Liver (tissue), 9 donors: ENCODE measurements around the gene COPS2. TPM values are rescaled to one million over a fixed set of nuclear protein-coding genes. Genes with fewer than 3 reads are reported as not detected.

ENCODE experiments used
- DNase-seq: peaks from one replicate; pipeline ENCODE4 v3.0.0-alpha.2; 2017; ENCODE audit warnings: low spot score
- H3K27ac ChIP-seq, 2 donors: one replicate each; pipeline ENCODE4 v1.7.0; 2013; ENCODE audit warnings: inconsistent platforms in 2 of 2, low read length in 2 of 2, control low read depth in 1 of 2, low read depth in 1 of 2, mild to moderate bottlenecking in 1 of 2
- H3K27me3 ChIP-seq, 4 donors: one replicate each; pipeline versions ENCODE4 v1.6.1 to v1.7.0; 2013; ENCODE audit warnings: low read length in 3 of 4, inconsistent platforms in 1 of 4, mild to moderate bottlenecking in 1 of 4, moderate library complexity in 1 of 4; ENCODE audit not compliant: control insufficient read depth in 4 of 4, insufficient read depth in 4 of 4
- H3K36me3 ChIP-seq, 4 donors: one replicate each; pipeline versions ENCODE4 v1.6.1 to v1.7.0; 2013; ENCODE audit warnings: low read length in 3 of 4, mild to moderate bottlenecking in 3 of 4, low read depth in 1 of 4, moderate library complexity in 1 of 4; ENCODE audit not compliant: control insufficient read depth in 4 of 4, insufficient read depth in 3 of 4
- H3K4me1 ChIP-seq, 4 donors: one replicate each; pipeline versions ENCODE4 v1.6.1 to v1.7.0; 2013; ENCODE audit warnings: low read length in 3 of 4, mild to moderate bottlenecking in 3 of 4, moderate library complexity in 1 of 4; ENCODE audit not compliant: control insufficient read depth in 4 of 4, insufficient read depth in 4 of 4
- H3K4me3 ChIP-seq, 3 donors: one replicate each; pipeline versions ENCODE4 v1.6.1 to v1.7.0; 2013; ENCODE audit warnings: low read length in 3 of 3, control low read depth in 1 of 3, low read depth in 1 of 3, mild to moderate bottlenecking in 1 of 3
- H3K9ac ChIP-seq, 2 donors: one replicate each; pipeline ENCODE4 v1.7.0; 2013; ENCODE audit warnings: low read length in 2 of 2, mild to moderate bottlenecking in 2 of 2, moderate library complexity in 2 of 2, control low read depth in 1 of 2, low read depth in 1 of 2
- H3K9me3 ChIP-seq, 4 donors: one replicate each; pipeline versions ENCODE4 v1.6.1 to v1.7.0; 2013; ENCODE audit warnings: low read length in 3 of 4; ENCODE audit not compliant: control insufficient read depth in 4 of 4
- FOXA1 ChIP-seq: IDR thresholded peaks from 2 replicates; pipeline ENCODE4 v1.6.1; 2016; ENCODE audit warnings: antibody characterized with exemption
- FOXA2 ChIP-seq: IDR thresholded peaks from 2 replicates; pipeline ENCODE4 v1.6.1; 2016; ENCODE audit warnings: antibody characterized with exemption
- GABPA ChIP-seq, 2 donors: IDR thresholded peaks in 1 of 2; conservative IDR thresholded peaks in 1 of 2; 2 replicates each; pipeline ENCODE4 v1.6.1; 2016; ENCODE audit warnings: antibody characterized with exemption in 2 of 2, mild to moderate bottlenecking in 1 of 2, moderate library complexity in 1 of 2
- HNF4A ChIP-seq, 2 donors: conservative IDR thresholded peaks; 2 replicates each; pipeline ENCODE4 v1.6.1; 2016; ENCODE audit warnings: antibody characterized with exemption in 2 of 2, mild to moderate bottlenecking in 2 of 2
- JUND ChIP-seq, 2 donors: IDR thresholded peaks; 2 replicates each; pipeline ENCODE4 v1.6.1; 2016; ENCODE audit warnings: antibody characterized with exemption in 2 of 2
- NR2F2 ChIP-seq: IDR thresholded peaks from 2 replicates; pipeline ENCODE4 v1.6.1; 2016; ENCODE audit warnings: antibody characterized with exemption
- RAD21 ChIP-seq, 2 donors: IDR thresholded peaks; 2 replicates each; pipeline ENCODE4 v1.6.1; 2016; ENCODE audit warnings: antibody characterized with exemption in 2 of 2, mild to moderate bottlenecking in 2 of 2
- RXRA ChIP-seq, 2 donors: IDR thresholded peaks; 2 replicates each; pipeline ENCODE4 v1.6.1; 2017 to 2018; ENCODE audit warnings: antibody characterized with exemption in 2 of 2, mild to moderate bottlenecking in 1 of 2
- SP1 ChIP-seq: IDR thresholded peaks from 2 replicates; pipeline ENCODE4 v1.6.1; 2018; ENCODE audit warnings: antibody characterized with exemption, mild to moderate bottlenecking
- TAF1 ChIP-seq: conservative IDR thresholded peaks from 2 replicates; pipeline ENCODE4 v1.6.1; 2016; ENCODE audit warnings: antibody characterized with exemption, mild to moderate bottlenecking
- YY1 ChIP-seq: IDR thresholded peaks from 2 replicates; pipeline ENCODE4 v1.6.1; 2016; ENCODE audit warnings: antibody characterized with exemption, mild to moderate bottlenecking
- WGBS: extraction: QIAGEN DNeasy Blood & Tissue Kit; methylation state at CpG from one replicate; pipeline ENCODE4 v1.1.7; 2013; 5-methylcytosine and 5-hydroxymethylcytosine counted together
- polyA plus RNA-seq, 2 donors: library from polyadenylated mRNA; stranded (reverse) in 1 of 2; unstranded in 1 of 2; fragments of 200-250 nt in 1 of 2; fragments of >200 nt in 1 of 2; fragmentation: Nextera tagmentation in 1 of 2; extraction: Ambion mirVana in 1 of 2; gene quantifications; one replicate each; pipeline versions ENCODE4 v1.2.1 to v1.2.3, GENCODE V29; 2013 to 2015
- total RNA-seq, 2 donors: library from RNA; depleted of rRNA; stranded (reverse); fragments of >200 nt; gene quantifications; one replicate each; pipeline ENCODE4 v1.2.3, GENCODE V29; 2014
- TF ChIP-seq, protein P1 (sequence below): IDR thresholded peaks from 2 replicates; pipeline ENCODE4 v1.6.1; 2016; ENCODE audit warnings: antibody characterized with exemption
- TF ChIP-seq, protein P2 (sequence below): IDR thresholded peaks from 2 replicates; pipeline ENCODE4 v1.6.1; 2016; ENCODE audit warnings: antibody characterized with exemption, mild to moderate bottlenecking
- TF ChIP-seq, protein P3 (sequence below): IDR thresholded peaks from 2 replicates; pipeline ENCODE4 v1.6.1; 2016; ENCODE audit warnings: antibody characterized with exemption
- TF ChIP-seq, protein P4 (sequence below): fragments of 150-350 bp; IDR thresholded peaks from 2 replicates; pipeline ENCODE4 v1.5.1; 2017; ENCODE audit warnings: improper control_type of control experiment, low read depth, low read length; ENCODE audit not compliant: missing input control
- TF ChIP-seq, protein P5 (sequence below): IDR thresholded peaks from 2 replicates; pipeline ENCODE4 v1.6.1; 2016; ENCODE audit warnings: antibody characterized with exemption
- donor health status: healthy.
- donor health status: healthy.
- donor health status: healthy.
- donor health status: healthy.
- donor health status: healthy.

COPS2 gene
- total and polyA plus RNA-seq, 4 donors, result 14.0 to 36.0 (median 25.5) TPM

DNA sequence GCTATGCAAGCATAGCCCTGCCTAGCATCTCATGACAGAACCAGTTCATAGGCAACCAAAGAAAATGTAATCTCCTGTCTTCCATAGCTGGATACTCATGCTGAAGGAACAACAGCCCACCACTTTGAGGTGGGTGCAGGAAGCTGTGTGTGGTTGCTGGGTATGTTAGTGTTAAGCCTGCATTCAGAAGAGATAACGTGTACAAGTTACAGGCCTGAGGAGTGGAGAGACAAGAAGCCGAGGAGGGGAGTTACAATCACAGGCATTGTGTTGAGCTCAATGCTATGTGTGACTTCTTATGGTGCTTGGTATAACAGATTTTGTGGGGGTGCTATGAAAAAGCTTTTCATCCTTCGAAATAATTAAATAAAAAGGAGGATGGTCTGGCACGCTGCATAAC, 66.4 kb downstream of the COPS2 start:
- no peaks in the 10 kb centered on the region for H3K9me3 ChIP-seq
- DNase-seq, result no peak
- no peaks in the 10 kb centered on the region for H3K27me3 ChIP-seq
- H3K36me3 ChIP-seq, result no peaks in the 10 kb centered on the region
- H3K9ac ChIP-seq, result no peak overlapping the region
- 89% methylated on average over 4 of the region's 4 CpGs for WGBS
- no peak for TF ChIP-seq TAF1
- no peak for TF ChIP-seq JUND (IDR thresholded peaks at IDR 0.05)
- TF ChIP-seq, protein P1, sequence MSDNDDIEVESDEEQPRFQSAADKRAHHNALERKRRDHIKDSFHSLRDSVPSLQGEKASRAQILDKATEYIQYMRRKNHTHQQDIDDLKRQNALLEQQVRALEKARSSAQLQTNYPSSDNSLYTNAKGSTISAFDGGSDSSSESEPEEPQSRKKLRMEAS, result no peak
- no peak for TF ChIP-seq RAD21 (IDR thresholded peaks at IDR 0.05)
- TF ChIP-seq NR2F2, result no peak
- no peak for TF ChIP-seq HNF4A (conservative IDR thresholded peaks at IDR 0.05)
- no peak for TF ChIP-seq GABPA (IDR thresholded peaks at IDR 0.05 in 1 of 2, conservative IDR thresholded peaks at IDR 0.05 in 1 of 2)
- no peak for TF ChIP-seq YY1
- no peak for TF ChIP-seq SP1
- TF ChIP-seq, protein P2, sequence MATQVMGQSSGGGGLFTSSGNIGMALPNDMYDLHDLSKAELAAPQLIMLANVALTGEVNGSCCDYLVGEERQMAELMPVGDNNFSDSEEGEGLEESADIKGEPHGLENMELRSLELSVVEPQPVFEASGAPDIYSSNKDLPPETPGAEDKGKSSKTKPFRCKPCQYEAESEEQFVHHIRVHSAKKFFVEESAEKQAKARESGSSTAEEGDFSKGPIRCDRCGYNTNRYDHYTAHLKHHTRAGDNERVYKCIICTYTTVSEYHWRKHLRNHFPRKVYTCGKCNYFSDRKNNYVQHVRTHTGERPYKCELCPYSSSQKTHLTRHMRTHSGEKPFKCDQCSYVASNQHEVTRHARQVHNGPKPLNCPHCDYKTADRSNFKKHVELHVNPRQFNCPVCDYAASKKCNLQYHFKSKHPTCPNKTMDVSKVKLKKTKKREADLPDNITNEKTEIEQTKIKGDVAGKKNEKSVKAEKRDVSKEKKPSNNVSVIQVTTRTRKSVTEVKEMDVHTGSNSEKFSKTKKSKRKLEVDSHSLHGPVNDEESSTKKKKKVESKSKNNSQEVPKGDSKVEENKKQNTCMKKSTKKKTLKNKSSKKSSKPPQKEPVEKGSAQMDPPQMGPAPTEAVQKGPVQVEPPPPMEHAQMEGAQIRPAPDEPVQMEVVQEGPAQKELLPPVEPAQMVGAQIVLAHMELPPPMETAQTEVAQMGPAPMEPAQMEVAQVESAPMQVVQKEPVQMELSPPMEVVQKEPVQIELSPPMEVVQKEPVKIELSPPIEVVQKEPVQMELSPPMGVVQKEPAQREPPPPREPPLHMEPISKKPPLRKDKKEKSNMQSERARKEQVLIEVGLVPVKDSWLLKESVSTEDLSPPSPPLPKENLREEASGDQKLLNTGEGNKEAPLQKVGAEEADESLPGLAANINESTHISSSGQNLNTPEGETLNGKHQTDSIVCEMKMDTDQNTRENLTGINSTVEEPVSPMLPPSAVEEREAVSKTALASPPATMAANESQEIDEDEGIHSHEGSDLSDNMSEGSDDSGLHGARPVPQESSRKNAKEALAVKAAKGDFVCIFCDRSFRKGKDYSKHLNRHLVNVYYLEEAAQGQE, result no peak
- TF ChIP-seq, protein P3, sequence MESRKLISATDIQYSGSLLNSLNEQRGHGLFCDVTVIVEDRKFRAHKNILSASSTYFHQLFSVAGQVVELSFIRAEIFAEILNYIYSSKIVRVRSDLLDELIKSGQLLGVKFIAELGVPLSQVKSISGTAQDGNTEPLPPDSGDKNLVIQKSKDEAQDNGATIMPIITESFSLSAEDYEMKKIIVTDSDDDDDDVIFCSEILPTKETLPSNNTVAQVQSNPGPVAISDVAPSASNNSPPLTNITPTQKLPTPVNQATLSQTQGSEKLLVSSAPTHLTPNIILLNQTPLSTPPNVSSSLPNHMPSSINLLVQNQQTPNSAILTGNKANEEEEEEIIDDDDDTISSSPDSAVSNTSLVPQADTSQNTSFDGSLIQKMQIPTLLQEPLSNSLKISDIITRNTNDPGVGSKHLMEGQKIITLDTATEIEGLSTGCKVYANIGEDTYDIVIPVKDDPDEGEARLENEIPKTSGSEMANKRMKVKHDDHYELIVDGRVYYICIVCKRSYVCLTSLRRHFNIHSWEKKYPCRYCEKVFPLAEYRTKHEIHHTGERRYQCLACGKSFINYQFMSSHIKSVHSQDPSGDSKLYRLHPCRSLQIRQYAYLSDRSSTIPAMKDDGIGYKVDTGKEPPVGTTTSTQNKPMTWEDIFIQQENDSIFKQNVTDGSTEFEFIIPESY, result no peak
- TF ChIP-seq FOXA2, result no peak
- TF ChIP-seq FOXA1, result no peak
- no peak for TF ChIP-seq RXRA (IDR thresholded peaks at IDR 0.05)
- TF ChIP-seq, protein P4, sequence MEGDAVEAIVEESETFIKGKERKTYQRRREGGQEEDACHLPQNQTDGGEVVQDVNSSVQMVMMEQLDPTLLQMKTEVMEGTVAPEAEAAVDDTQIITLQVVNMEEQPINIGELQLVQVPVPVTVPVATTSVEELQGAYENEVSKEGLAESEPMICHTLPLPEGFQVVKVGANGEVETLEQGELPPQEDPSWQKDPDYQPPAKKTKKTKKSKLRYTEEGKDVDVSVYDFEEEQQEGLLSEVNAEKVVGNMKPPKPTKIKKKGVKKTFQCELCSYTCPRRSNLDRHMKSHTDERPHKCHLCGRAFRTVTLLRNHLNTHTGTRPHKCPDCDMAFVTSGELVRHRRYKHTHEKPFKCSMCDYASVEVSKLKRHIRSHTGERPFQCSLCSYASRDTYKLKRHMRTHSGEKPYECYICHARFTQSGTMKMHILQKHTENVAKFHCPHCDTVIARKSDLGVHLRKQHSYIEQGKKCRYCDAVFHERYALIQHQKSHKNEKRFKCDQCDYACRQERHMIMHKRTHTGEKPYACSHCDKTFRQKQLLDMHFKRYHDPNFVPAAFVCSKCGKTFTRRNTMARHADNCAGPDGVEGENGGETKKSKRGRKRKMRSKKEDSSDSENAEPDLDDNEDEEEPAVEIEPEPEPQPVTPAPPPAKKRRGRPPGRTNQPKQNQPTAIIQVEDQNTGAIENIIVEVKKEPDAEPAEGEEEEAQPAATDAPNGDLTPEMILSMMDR, result no peak
- TF ChIP-seq, protein P5, sequence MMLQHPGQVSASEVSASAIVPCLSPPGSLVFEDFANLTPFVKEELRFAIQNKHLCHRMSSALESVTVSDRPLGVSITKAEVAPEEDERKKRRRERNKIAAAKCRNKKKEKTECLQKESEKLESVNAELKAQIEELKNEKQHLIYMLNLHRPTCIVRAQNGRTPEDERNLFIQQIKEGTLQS, result no peak
- H3K27ac ChIP-seq, result no peak overlapping the region
- H3K4me3 ChIP-seq, result no peak overlapping the region
- peaks cover 0 to 7% (median 2%) of the 10 kb centered on the region in 4 donors for H3K4me1 ChIP-seq
